Activated CD4-positive, alpha-beta T cell treated with anti-CD3 and anti-CD28 coated beads, Interleukin-10, Interleukin-2, amounts not matched to agents 100 ng/mL and 50 ng/mL, durations not matched to agents 16 hours and 8 hours (primary cell): ENCODE measurements around the gene OPN3.
A peak's percentile ranks its signal among the peaks of the same experiment; 100 is the strongest.

Source experiments
- DNase-seq: peaks from one replicate; pipeline ENCODE4 v3.0.0-alpha.2; 2020

Gene OPN3

GRCh38 chr1:241586905-241587512 lies 53.2 kb downstream of the OPN3 start:
- no peak for DNase-seq

GRCh38 chr1:241582921-241583321 lies 57.2 kb downstream of the OPN3 start:
- no peak for DNase-seq

GRCh38 chr1:241579434-241579833 lies 60.7 kb downstream of the OPN3 start:
- peak; percentile 7 for DNase-seq

- DNase-seq: no peak
Observed at GRCh38 chr1:241574154-241574553, 66.0 kb downstream of the OPN3 start.

GRCh38 chr1:241569848-241570247 lies 70.3 kb downstream of the OPN3 start:
- no peak for DNase-seq

- no peak for DNase-seq
Observed at GRCh38 chr1:241560849-241561187, 79.4 kb downstream of the OPN3 start.

- DNase-seq: no peak
Observed at GRCh38 chr1:241560146-241560848, 79.9 kb downstream of the OPN3 start.

- no peak for DNase-seq
Observed at GRCh38 chr1:241557551-241558193, 82.5 kb downstream of the OPN3 start.

GRCh38 chr1:241557031-241557430 lies 83.1 kb downstream of the OPN3 start:
- no peak for DNase-seq

- no peak for DNase-seq
Observed at GRCh38 chr1:241555526-241555925, 84.6 kb downstream of the OPN3 start.

- DNase-seq: no peak
Observed at GRCh38 chr1:241553886-241554592, 86.1 kb downstream of the OPN3 start.

- DNase-seq: peak; percentile 41
Observed at GRCh38 chr1:241551759-241552638, 88.2 kb downstream of the OPN3 start.

GRCh38 chr1:241550318-241550717 lies 89.9 kb downstream of the OPN3 start:
- DNase-seq: no peak

GRCh38 chr1:241548008-241548407 lies 92.2 kb downstream of the OPN3 start:
- DNase-seq: no peak
